HepG2 (cell line): ENCODE measurements around the gene IPPK. TPM values are rescaled to one million over a fixed set of nuclear protein-coding genes. Genes with fewer than 3 reads are reported as not detected.
"Not testable (repeated sequence)": the region's sequence is repeated elsewhere in the genome, so short reads cannot be mapped to it uniquely, and the experiment has no call there.

Source experiments
- ATAC-seq: fragments of 200-7000 bp; cut with Tn5 transposase; 3 replicates; pipeline ENCODE4 v1.9.1; 2020; ENCODE audit warnings: mild to moderate bottlenecking, moderate library complexity
- BruUV-seq: library from RNA; stranded (reverse); fragments of 400-500 nt; replicated peaks from 2 replicates; lab custom pipeline; 2021; lab: Mats Ljungman, UMichigan
- CTCF ChIA-PET: fragments of 300-600 bp; formaldehyde crosslinking; extraction: SDS; loops from one replicate; lab custom pipeline; 2021; ENCODE audit warnings: low total read pairs, inconsistent platforms, low intra/inter-chr PET ratio; lab: Yijun Ruan, JAX
- POLR2A ChIA-PET: fragments of 350-600 bp; sonication (Branson Sonifier 250); formaldehyde crosslinking; loops from one replicate; lab custom pipeline; 2020; ENCODE audit warnings: antibody characterized with exemption, inconsistent platforms; lab: Yijun Ruan, JAX
- DNase-seq: peaks from one replicate; pipeline ENCODE4 v3.0.0-alpha.2; 2015; ENCODE audit warnings: low spot score
- FAIRE-seq: peaks from 3 replicates; lab custom pipeline; 2011; peaks lifted over from hg19 to GRCh38; lab: Jason Lieb, UNC
- H2AFZ ChIP-seq: one replicate; pipeline ENCODE4 v1.6.1; 2011; ENCODE audit warnings: low read length, inconsistent platforms
- H3K27ac ChIP-seq: fragments of 300-600 bp; 3 replicates; pipeline ENCODE4 v1.8.0; 2011; ENCODE audit warnings: mixed run types, mild to moderate bottlenecking, mixed read lengths, low read length, inconsistent platforms; ENCODE audit not compliant: insufficient read depth; ENCODE audit errors: extremely low read length
- H3K27me3 ChIP-seq, 2 experiments: fragments of 200-600 bp in 1 of 2; 2 replicates in 1 of 2; 3 replicates in 1 of 2; pipeline versions ENCODE4 v1.6.0 to v1.8.0; 2011; ENCODE audit warnings: low read length in 2 of 2, mild to moderate bottlenecking in 2 of 2, moderate library complexity in 2 of 2, inconsistent platforms in 1 of 2; ENCODE audit not compliant: insufficient read depth in 2 of 2, control insufficient read depth in 1 of 2
- H3K36me3 ChIP-seq, 2 experiments: fragments of 200-600 bp in 1 of 2; replicated peaks in 1 of 2; 2 replicates in 1 of 2; 3 replicates in 1 of 2; pipeline versions ENCODE4 v1.5.1 to v1.8.0; 2011; ENCODE audit warnings: low read length in 2 of 2, inconsistent platforms in 1 of 2; ENCODE audit not compliant: insufficient read depth in 2 of 2, control insufficient read depth in 1 of 2
- H3K4me1 ChIP-seq: 2 replicates; pipeline ENCODE4 v1.5.1; 2012; ENCODE audit warnings: low read length, inconsistent platforms; ENCODE audit not compliant: insufficient read depth
- H3K4me2 ChIP-seq: 2 replicates; pipeline ENCODE4 v1.6.0; 2011; ENCODE audit warnings: low read depth, low read length, inconsistent platforms
- H3K4me3 ChIP-seq, 3 experiments: fragments of 200-600 bp in 1 of 3; sonication (generic), shearing (Covaris generic) in 1 of 3; replicated peaks in 1 of 3; 2 replicates each; pipeline ENCODE4 v1.5.1; 2011 to 2016; ENCODE audit warnings: low read length in 3 of 3, inconsistent platforms in 2 of 3, low read depth in 2 of 3, mild to moderate bottlenecking in 2 of 3, control low read depth in 1 of 3, mixed read lengths in 1 of 3; ENCODE audit not compliant: insufficient read depth in 1 of 3
- H3K79me2 ChIP-seq: one replicate; pipeline ENCODE4 v1.6.1; 2011; ENCODE audit warnings: low read length, inconsistent platforms; ENCODE audit not compliant: insufficient read depth
- H3K9ac ChIP-seq: 2 replicates; pipeline ENCODE4 v1.6.0; 2011; ENCODE audit warnings: mild to moderate bottlenecking, low read depth, low read length, inconsistent platforms; ENCODE audit not compliant: insufficient read depth
- H3K9me3 ChIP-seq: 2 replicates; pipeline ENCODE4 v1.5.1; 2012; ENCODE audit warnings: mild to moderate bottlenecking, low read length
- H4K20me1 ChIP-seq: 2 replicates; pipeline ENCODE4 v1.6.0; 2011; ENCODE audit warnings: inconsistent platforms, mild to moderate bottlenecking, low read length, moderate library complexity; ENCODE audit not compliant: insufficient read depth
- ATAD3A ChIP-seq: sonication (generic); formaldehyde crosslinking; IDR thresholded peaks from 2 replicates; pipeline ENCODE4 v1.4.0; 2020; ENCODE audit warnings: missing genetic modification reagents
- DBP ChIP-seq: sonication (generic); formaldehyde crosslinking; IDR thresholded peaks from 2 replicates; pipeline ENCODE4 v1.4.0; 2020; ENCODE audit warnings: missing genetic modification reagents; ENCODE audit errors: not compliant biosample characterization
- HCFC1 ChIP-seq: fragments of 150-350 bp; IDR thresholded peaks from 2 replicates; pipeline ENCODE4 v1.6.1; 2014; ENCODE audit warnings: low read depth, low read length
- JARID2 ChIP-seq: sonication (generic); formaldehyde crosslinking; IDR thresholded peaks from 2 replicates; pipeline ENCODE4 v1.8.1; 2023; ENCODE audit warnings: missing genetic modification reagents, inconsistent platforms; ENCODE audit not compliant: insufficient replicate concordance
- PAX8 ChIP-seq: sonication (generic); formaldehyde crosslinking; IDR thresholded peaks from 2 replicates; pipeline ENCODE4 v1.8.0; 2022; ENCODE audit warnings: mild to moderate bottlenecking, missing genetic modification reagents, borderline replicate concordance
- POLR2AphosphoS5 ChIP-seq: IDR thresholded peaks from 2 replicates; pipeline ENCODE4 v1.6.1; 2012; ENCODE audit warnings: low read depth, low read length
- RERE ChIP-seq: IDR thresholded peaks from 2 replicates; pipeline ENCODE4 v1.6.1; 2016; ENCODE audit warnings: low read depth, missing genetic modification reagents, missing compliant biosample characterization
- REXO4 ChIP-seq: sonication (generic); formaldehyde crosslinking; IDR thresholded peaks from 2 replicates; pipeline ENCODE4 v1.8.0; 2022; ENCODE audit warnings: missing genetic modification reagents, mild to moderate bottlenecking, borderline replicate concordance
- SALL2 ChIP-seq: sonication (generic); formaldehyde crosslinking; IDR thresholded peaks from 2 replicates; pipeline ENCODE4 v1.8.1; 2023; ENCODE audit warnings: mild to moderate bottlenecking, missing genetic modification reagents, inconsistent platforms
- SKI ChIP-seq: fragments of 450-650 bp; IDR thresholded peaks from one replicate; pipeline ENCODE4 v1.6.1; 2018; ENCODE audit warnings: mild to moderate bottlenecking; ENCODE audit not compliant: partially characterized antibody
- TRIM24 ChIP-seq: sonication (generic); formaldehyde crosslinking; IDR thresholded peaks from 2 replicates; pipeline ENCODE4 v1.8.0; 2022; ENCODE audit warnings: mild to moderate bottlenecking, missing genetic modification reagents
- ZNF10 ChIP-seq: sonication (generic); formaldehyde crosslinking; IDR thresholded peaks from 2 replicates; pipeline ENCODE4 v1.4.0; 2020; ENCODE audit warnings: mild to moderate bottlenecking, low read depth, missing genetic modification reagents, borderline replicate concordance
- ZNF672 ChIP-seq: sonication (generic); formaldehyde crosslinking; IDR thresholded peaks from 2 replicates; pipeline ENCODE4 v1.8.1; 2022; ENCODE audit warnings: missing genetic modification reagents
- ZNF7 ChIP-seq: IDR thresholded peaks from 2 replicates; pipeline ENCODE4 v1.6.1; 2016; ENCODE audit warnings: missing biosample characterization, missing genetic modification reagents
- WGBS: methylation state at CpG from one replicate; pipeline ENCODE4 v1.1.6; 2017; ENCODE audit warnings: low lambda C conversion rate; 5-methylcytosine and 5-hydroxymethylcytosine counted together
- in situ Hi-C: cut with HindIII; loops from 2 replicates; pipeline ENCODE4 v1.10.0; 2017; ENCODE audit warnings: low pct_unique_long_range_greater_than_20kb; ENCODE audit not compliant: extremely low pct_ligation_motif_present
- intact Hi-C: fragments of 100-400 bp; cut with micrococcal nuclease; formaldehyde crosslinking; loops from one replicate; pipeline ENCODE4 v1.10.0; 2022; ENCODE audit not compliant: unreplicated experiment
- polyA plus RNA-seq, 8 experiments: library from polyadenylated mRNA; depleted of rRNA in 3 of 8; stranded (reverse) in 7 of 8; unstranded in 1 of 8; fragments of >200 nt; fragmentation: Illumina TruSeq in 4 of 8; extraction: Trizol in 4 of 8; gene quantifications; 2 replicates each; pipeline versions ENCODE4 v1.2.1 to v1.2.3, GENCODE V29; 2011 to 2016; ENCODE audit warnings: low read depth in 4 of 8, missing spikeins in 1 of 8, mixed read lengths in 1 of 8; ENCODE audit not compliant: insufficient read depth in 1 of 8
- total RNA-seq, 5 experiments: library from RNA; depleted of rRNA; stranded (reverse); fragments of >200 nt; fragmentation: Illumina TruSeq; extraction: Trizol; gene quantifications; 2 replicates each; pipeline ENCODE4 v1.2.3, GENCODE V29; 2016; ENCODE audit warnings: low read depth in 1 of 5

The IPPK gene
- total and polyA plus RNA-seq, 2 of the 13 experiments (the other 11 are each of a cell fraction or from before 2014, with no cell fraction given): 9.9 to 14.1 TPM

GRCh38 chr9:92623936-92624335 lies 46.0 kb downstream of the IPPK start:
- FAIRE-seq, in situ Hi-C loops, H3K9ac ChIP-seq, CTCF ChIA-PET, H3K27ac ChIP-seq, ATAC-seq, intact Hi-C loops, H3K4me2 ChIP-seq, DNase-seq, H3K9me3 ChIP-seq, H3K27me3 ChIP-seq, H3K36me3 ChIP-seq, H4K20me1 ChIP-seq, H3K4me3 ChIP-seq, H2AFZ ChIP-seq, BruUV-seq, H3K79me2 ChIP-seq: not testable (repeated sequence)
- peaks cover 37% of the 10 kb centered on the region for H3K4me1 ChIP-seq
- POLR2A ChIA-PET: interaction anchor here (1.4 kb wide), 1 partner anchor 485 kb away, joined by 3 read pairs; no protein-coding TSS in a partner anchor
- 100% methylated on average over 3 of the region's 3 CpGs for WGBS

- Histone ChIP-seq H3K9me3 (no peaks in the 10 kb centered on the region), H3K4me3 (no peak overlapping the region), H3K27me3 (no peaks in the 10 kb centered on the region), H3K9ac (no peak overlapping the region), H3K4me1 (peaks cover 68% of the 10 kb centered on the region), H3K36me3 (peaks cover 5 to 17% of the 10 kb centered on the region in 2 experiments; a peak in 4 of 5 replicates), H3K4me2 (no peak overlapping the region), H4K20me1 (no peaks in the 10 kb centered on the region), H3K27ac (no peak overlapping the region), H2AFZ (no peak overlapping the region), H3K79me2 (no peaks in the 10 kb centered on the region)
- intact Hi-C loops (no loop called here), in situ Hi-C loops (no loop called here)
- FAIRE-seq: no peak
- ChIA-PET POLR2A (no interaction called here), CTCF (no interaction called here)
- BruUV-seq: no TSS peak
- no peak for ATAC-seq
- DNase-seq: no peak
- 100% methylated on average over 5 of the region's 5 CpGs for WGBS
- TF ChIP-seq POLR2AphosphoS5 (no peak), ZNF672 (CRISPR knock-in tag) (no peak), HCFC1 (no peak), PAX8 (no peak), SALL2 (no peak), ATAD3A (CRISPR knock-in tag) (no peak), RERE (CRISPR knock-in tag) (no peak), ZNF7 (CRISPR knock-in tag) (no peak), JARID2 (no peak), ZNF10 (no peak), DBP (no peak), REXO4 (no peak), SKI (no peak), TRIM24 (no peak)
Measured at GRCh38 chr9:92620845-92621244, 49.1 kb downstream of the IPPK start.
